GM10248 (cell line): Measurements from ENCODE around the gene SHFL.
A peak's percentile ranks its signal among the peaks of the same experiment; 100 is the strongest.

Source experiments
- CTCF ChIA-PET: fragments of 300-600 bp; sonication (Branson Sonifier 250); formaldehyde crosslinking; extraction: SDS; loops from one replicate; lab custom pipeline; 2021; ENCODE audit warnings: antibody characterized with exemption; lab: Yijun Ruan, JAX
- POLR2A ChIA-PET: fragments of 350-650 bp; sonication (Branson Sonifier 250); formaldehyde crosslinking; extraction: SDS; loops from one replicate; lab custom pipeline; 2020; ENCODE audit warnings: antibody characterized with exemption; lab: Yijun Ruan, JAX
- DNase-seq: peaks from one replicate; pipeline ENCODE4 v3.0.0; 2012; ENCODE audit errors: extremely low spot score
- TF ChIP-seq, protein P1 (sequence below): IDR thresholded peaks from 2 replicates; pipeline ENCODE4 v1.5.1; 2012; ENCODE audit warnings: mild to moderate bottlenecking, low read depth; ENCODE audit errors: extremely low read depth, missing control alignments, control extremely low read depth

Gene SHFL

GRCh38 chr19:10091895-10092641, 6.0 kb downstream of the SHFL start:
- CTCF ChIA-PET, result interaction anchor here (1.2 kb wide), 1 partner anchor 64 kb away, joined by 3 read pairs; no protein-coding TSS in a partner anchor
- TF ChIP-seq, protein P1, sequence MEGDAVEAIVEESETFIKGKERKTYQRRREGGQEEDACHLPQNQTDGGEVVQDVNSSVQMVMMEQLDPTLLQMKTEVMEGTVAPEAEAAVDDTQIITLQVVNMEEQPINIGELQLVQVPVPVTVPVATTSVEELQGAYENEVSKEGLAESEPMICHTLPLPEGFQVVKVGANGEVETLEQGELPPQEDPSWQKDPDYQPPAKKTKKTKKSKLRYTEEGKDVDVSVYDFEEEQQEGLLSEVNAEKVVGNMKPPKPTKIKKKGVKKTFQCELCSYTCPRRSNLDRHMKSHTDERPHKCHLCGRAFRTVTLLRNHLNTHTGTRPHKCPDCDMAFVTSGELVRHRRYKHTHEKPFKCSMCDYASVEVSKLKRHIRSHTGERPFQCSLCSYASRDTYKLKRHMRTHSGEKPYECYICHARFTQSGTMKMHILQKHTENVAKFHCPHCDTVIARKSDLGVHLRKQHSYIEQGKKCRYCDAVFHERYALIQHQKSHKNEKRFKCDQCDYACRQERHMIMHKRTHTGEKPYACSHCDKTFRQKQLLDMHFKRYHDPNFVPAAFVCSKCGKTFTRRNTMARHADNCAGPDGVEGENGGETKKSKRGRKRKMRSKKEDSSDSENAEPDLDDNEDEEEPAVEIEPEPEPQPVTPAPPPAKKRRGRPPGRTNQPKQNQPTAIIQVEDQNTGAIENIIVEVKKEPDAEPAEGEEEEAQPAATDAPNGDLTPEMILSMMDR, result no peak
- DNase-seq, result no peak
- POLR2A ChIA-PET, result no interaction called here

DNA sequence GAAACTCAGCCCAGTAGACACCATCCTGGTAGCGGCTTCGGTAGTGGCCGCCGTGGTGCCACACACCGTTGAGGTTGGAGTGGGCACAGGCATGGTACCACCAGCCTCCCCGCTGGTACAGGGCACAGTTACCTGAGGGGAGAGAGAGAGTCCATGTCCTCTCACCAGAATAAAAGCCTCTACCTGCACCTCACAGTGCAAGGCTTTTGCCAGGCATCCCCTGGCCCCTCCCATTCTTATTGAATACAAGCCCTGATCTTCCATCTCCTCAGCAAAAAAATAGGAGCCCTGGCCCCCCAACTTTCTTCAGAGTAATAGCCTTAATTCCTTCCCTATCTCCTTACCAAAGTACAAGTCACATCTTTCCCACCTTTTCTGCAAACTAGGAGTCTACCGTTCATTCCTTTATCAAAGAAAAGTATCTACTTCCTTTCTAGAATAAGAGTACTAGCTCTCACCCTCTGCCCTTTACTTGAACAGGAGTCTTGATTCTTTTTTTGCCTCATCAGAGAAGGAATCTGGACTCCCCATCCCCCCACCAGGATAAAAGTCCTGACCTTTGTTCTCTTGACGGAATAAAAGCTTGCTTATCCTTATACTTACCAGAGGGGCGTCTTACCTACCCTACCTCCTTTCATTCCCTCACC, 6.7 kb downstream of the SHFL start:
- ChIA-PET POLR2A (no interaction called here), CTCF (interaction anchor here (1.2 kb wide), 1 partner anchor 65 kb away, joined by 3 read pairs; no protein-coding TSS in a partner anchor)
- TF ChIP-seq, protein P1, result no peak
- no peak for DNase-seq

DNA sequence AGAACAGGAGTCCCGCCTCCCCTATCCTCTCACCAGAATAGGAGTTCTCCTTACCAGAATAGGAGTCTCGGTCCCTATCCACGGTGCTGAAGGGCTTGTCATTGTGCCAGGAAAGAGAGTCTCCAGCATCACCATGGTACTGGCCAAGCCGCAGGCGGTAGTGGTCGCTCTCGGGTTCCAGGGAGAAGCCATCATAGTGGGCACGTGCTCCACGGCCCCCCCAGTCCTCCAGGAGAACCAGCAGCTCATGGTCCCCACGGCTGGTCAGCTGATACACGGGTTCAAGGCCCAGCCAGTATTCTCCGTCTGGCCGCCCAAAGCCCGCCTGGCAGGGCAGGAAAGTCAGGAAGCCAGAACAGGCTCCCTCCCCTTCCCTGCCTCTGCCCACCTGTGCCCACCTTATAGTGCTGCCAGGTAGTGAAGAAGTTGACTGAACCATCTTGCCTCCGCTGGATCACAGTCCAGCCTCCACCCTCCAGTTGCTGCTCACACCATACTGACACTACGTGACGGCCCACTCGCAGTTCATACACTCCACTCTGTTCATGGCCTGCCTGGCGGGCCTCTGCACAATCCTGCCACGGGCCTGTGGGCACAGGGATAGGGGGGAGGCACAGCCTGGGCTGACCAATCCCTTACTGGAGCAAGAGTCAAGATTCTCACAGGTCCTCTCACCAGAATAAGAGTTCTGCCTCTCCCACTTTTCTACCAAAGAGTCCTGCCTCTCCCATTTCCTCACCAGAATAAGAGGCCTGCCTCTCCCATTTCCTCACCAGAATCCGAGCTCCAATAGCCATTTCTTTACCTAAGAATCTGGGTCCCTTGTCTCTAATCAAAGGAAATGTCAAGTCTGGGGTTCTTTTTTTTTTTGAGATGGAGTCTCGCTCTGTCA, 7.4 kb downstream of the SHFL start:
- DNase-seq, result no peak
- CTCF ChIA-PET, result interaction anchor here (1.7 kb wide), 1 partner anchor 20 kb away, joined by 5 read pairs; no protein-coding TSS in a partner anchor
- TF ChIP-seq, protein P1, result no peak
- POLR2A ChIA-PET, result no interaction called here

GRCh38 chr19:10095622-10095947, 9.5 kb downstream of the SHFL start:
- CTCF ChIA-PET, result interaction anchor here (1.0 to 9.6 kb wide), 5 partner anchors 12 to 154 kb away, joined by 4 to 163 read pairs (median 7); partner anchors contain the start of genes EIF3G, P2RY11 and PPAN
- POLR2A ChIA-PET, result interaction anchor here (0.6 to 1.4 kb wide), 6 partner anchors 10 to 178 kb away, joined by 3 to 5 read pairs (median 4); partner anchors contain the start of genes EIF3G, P2RY11 and PPAN
- TF ChIP-seq, protein P1, result no peak
- no peak for DNase-seq

DNA sequence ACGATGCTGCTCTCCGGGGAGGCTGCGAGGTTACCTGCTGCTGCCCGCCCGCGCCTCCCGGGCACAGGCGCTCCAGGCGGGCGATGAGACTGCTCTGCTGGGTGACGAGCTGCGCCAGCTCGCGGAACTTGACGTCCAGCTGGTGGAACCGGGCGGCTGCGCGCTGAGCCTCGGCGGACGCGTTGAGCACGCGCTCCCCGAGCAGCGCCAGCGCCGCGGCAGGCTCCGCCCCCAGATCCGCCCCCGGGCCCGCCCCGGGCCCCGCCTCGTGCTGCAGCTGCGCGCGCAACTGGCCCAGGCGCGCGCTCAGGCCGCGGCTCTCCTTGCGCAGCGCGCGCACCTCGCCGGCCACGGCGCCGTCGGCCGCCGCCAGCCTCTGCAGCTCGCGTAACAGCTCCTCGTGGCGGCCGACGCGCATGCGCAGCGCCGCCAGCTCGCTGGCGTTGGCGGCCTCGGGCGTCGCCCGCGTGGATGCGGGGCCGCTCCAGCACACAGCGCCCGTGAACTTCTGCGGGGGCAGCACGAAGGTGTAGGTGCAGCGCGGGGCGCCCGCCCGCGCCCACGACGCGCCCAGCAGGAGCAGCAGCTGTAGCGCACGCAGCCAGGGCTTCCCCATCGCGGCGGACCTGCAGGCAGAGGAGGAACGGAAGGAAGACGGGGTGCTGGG, 10.0 kb downstream of the SHFL start:
- POLR2A ChIA-PET, result interaction anchor here (0.6 to 1.4 kb wide), 6 partner anchors 10 to 178 kb away, joined by 3 to 5 read pairs (median 4); partner anchors contain the start of genes EIF3G, P2RY11 and PPAN
- TF ChIP-seq, protein P1, result no peak
- peak; percentile 96 for DNase-seq
- CTCF ChIA-PET, result interaction anchor here (1.0 to 9.6 kb wide), 5 partner anchors 12 to 154 kb away, joined by 4 to 163 read pairs (median 7); partner anchors contain the start of genes EIF3G, P2RY11 and PPAN
